ENCODE data around the gene R3HDML. TPM values are rescaled to one million over a fixed set of nuclear protein-coding genes. Genes with fewer than 3 reads are reported as not detected.

Gene R3HDML
- total and polyA plus RNA-seq, 10 of the 15 experiments (the other 5 are each of a cell fraction or from before 2014, with no cell fraction given): not detected

GRCh38 chr20:44310664-44311639, 25.9 kb upstream of the R3HDML start, which contains the start of gene FITM2:
Gene FITM2 (minus strand): TSS chr20:44311202. CDS start chr20:44311148, 54 bp downstream.
- Histone ChIP-seq H3K9ac (ENCODE audit: control insufficient read depth, insufficient read depth, low read length) (peak within 1 kb of the TSS; percentile 76), H3K27ac (ENCODE audit: control insufficient read depth, insufficient read depth) (peak within 1 kb of the TSS; percentile 57), H2AFZ (ENCODE audit: control insufficient read depth, low read depth, low read length) (peak within 1 kb of the TSS; percentile 97), H3K4me3 (peak within 1 kb of the TSS; percentile 90), H3K4me2 (ENCODE audit: control insufficient read depth, insufficient read depth) (peak within 1 kb of the TSS; percentile 81), H4K20me1 (ENCODE audit: control insufficient read depth, insufficient read depth) (no peaks in the 10 kb centered on the region), H3K79me2 (ENCODE audit: control insufficient read depth, insufficient read depth, low read length) (peaks cover 6% of the 10 kb centered on the region; the same call in 1 of the 2 replicates), H3K4me1 (ENCODE audit: control insufficient read depth, insufficient read depth, low read length) (no peaks in the 10 kb centered on the region), H3K9me3 (replicated peaks; ENCODE audit: control insufficient read depth, insufficient read depth, low read length) (no peaks in the 10 kb centered on the region), H3K27me3 (replicated peaks in 1 of 2; ENCODE audit: control insufficient read depth in 2 of 2, insufficient read depth in 2 of 2, low read length in 1 of 2) (no peaks in the 10 kb centered on the region), H3K36me3 (ENCODE audit: control insufficient read depth in 2 of 2, insufficient read depth in 2 of 2, low read length in 1 of 2) (0 out of 4 replicates have a peak, but pooled peaks cover 0 to 2% of the 10 kb centered on the region in 2 experiments)
- ChIA-PET SMC1A (ENCODE audit: uncharacterized antibody, unreplicated experiment) (interaction anchor here (1.8 to 7.3 kb wide), 5 partner anchors 9 to 194 kb away, joined by 4 to 118 read pairs (median 6); no protein-coding TSS in a partner anchor), RAD21 (ENCODE audit: unreplicated experiment) (interaction anchor here (0.8 to 6.3 kb wide), 5 partner anchors 94 to 230 kb away, joined by 3 to 73 read pairs (median 4); no protein-coding TSS in a partner anchor), POLR2A (interaction anchor here (2.2 kb wide), 1 partner anchor 93 kb away, joined by 8 read pairs; no protein-coding TSS in a partner anchor), CTCF (interaction anchor here (0.5 to 8.1 kb wide), 28 partner anchors 9 to 447 kb away, joined by 3 to 257 read pairs (median 4); partner anchors contain the start of gene OSER1)
- DNase-seq (ENCODE audit: low read depth, low spot score) (peak; percentile 84), ATAC-seq (peak; percentile 96), FAIRE-seq (peak; percentile 98)
- intact Hi-C loops (cut with micrococcal nuclease; ENCODE audit: unreplicated experiment): loop anchor here (1.0 kb wide), 1 partner anchor 96 kb away; no protein-coding TSS in a partner anchor
- in situ Hi-C loops (cut with MboI): loop anchor here (5.0 kb wide), 1 partner anchor 94 kb away; no protein-coding TSS in a partner anchor
- no TSS peak for BruUV-seq (replicated peaks)
- WGBS (ENCODE audit: insufficient coverage, insufficient replicate concordance, low lambda C conversion rate, missing lambda C conversion rate): 3% methylated on average over 68 of the region's 70 CpGs
- TF ChIP-seq ATF3 (IDR thresholded peaks at IDR 0.05; ENCODE audit: borderline replicate concordance, extremely low read depth, low read depth, low read length): peak; percentile 43; the same call in 1 of the 2 replicates
- TF ChIP-seq RAD21 (IDR thresholded peaks at IDR 0.05; ENCODE audit: insufficient read depth, low read depth, low read length): peak; percentile 80
- peak; percentile 96 for TF ChIP-seq SMC3 (IDR thresholded peaks at IDR 0.05; ENCODE audit: borderline replicate concordance, low read length)
- 0 out of 2 replicates have a peak, but pooled peaks have one; percentile 49 for TF ChIP-seq CHD2 (IDR thresholded peaks at IDR 0.05; ENCODE audit: borderline replicate concordance, low read depth, low read length)
- TF ChIP-seq ZBTB33 (IDR thresholded peaks at IDR 0.05): 0 out of 2 replicates have a peak, but pooled peaks have one; percentile 4
- TF ChIP-seq MTA3 (IDR thresholded peaks at IDR 0.05; ENCODE audit: borderline replicate concordance, low read length): no peak
- TF ChIP-seq RB1 (IDR thresholded peaks at IDR 0.05; ENCODE audit: borderline replicate concordance): peak; percentile 90
- TF ChIP-seq RFX5 (IDR thresholded peaks at IDR 0.05; ENCODE audit: low read depth, low read length): peak; percentile 18; the same call in 1 of the 2 replicates
- peak; percentile 86 to 92 for TF ChIP-seq BHLHE40 (IDR thresholded peaks at IDR 0.05; ENCODE audit: borderline replicate concordance in 1 of 2, low read depth in 2 of 2, low read length in 1 of 2)
- peak; percentile 39 for TF ChIP-seq TBL1XR1 (IDR thresholded peaks at IDR 0.05; ENCODE audit: low read depth, low read length)
- TF ChIP-seq POLR2A (IDR thresholded peaks at IDR 0.05; ENCODE audit: low read depth, low read length): peak; percentile 80
- TF ChIP-seq RELA (IDR thresholded peaks at IDR 0.05; ENCODE audit: borderline replicate concordance, partially characterized antibody): peak; percentile 68
- no peak for TF ChIP-seq CHD1 (IDR thresholded peaks at IDR 0.05; ENCODE audit: low read depth, low read length)
- 0 out of 2 replicates have a peak, but pooled peaks have one; percentile 28 for TF ChIP-seq JUND (IDR thresholded peaks at IDR 0.05; ENCODE audit: low read depth, low read length)
- TF ChIP-seq POU2F2 (IDR thresholded peaks at IDR 0.05; ENCODE audit: borderline replicate concordance, low read depth, low read length): peak; percentile 38; the same call in 1 of the 3 replicates
- peak; percentile 74; the same call in 1 of the 2 replicates for TF ChIP-seq NBN (IDR thresholded peaks at IDR 0.05)
- TF ChIP-seq SIX5 (IDR thresholded peaks at IDR 0.05; ENCODE audit: low read depth, low read length, severe bottlenecking): no peak
